Anterior cingulate cortex (tissue), 58 donors: ENCODE results near the gene DOP1B.
"Not testable (repeated sequence)": the region's sequence is repeated elsewhere in the genome, so short reads cannot be mapped to it uniquely, and the experiment has no call there.

Source experiments
- DNase-seq, 58 donors: peaks; one replicate each; lab custom pipeline; 2025; lab: John Stamatoyannopoulos, UW

DOP1B gene, protein sequence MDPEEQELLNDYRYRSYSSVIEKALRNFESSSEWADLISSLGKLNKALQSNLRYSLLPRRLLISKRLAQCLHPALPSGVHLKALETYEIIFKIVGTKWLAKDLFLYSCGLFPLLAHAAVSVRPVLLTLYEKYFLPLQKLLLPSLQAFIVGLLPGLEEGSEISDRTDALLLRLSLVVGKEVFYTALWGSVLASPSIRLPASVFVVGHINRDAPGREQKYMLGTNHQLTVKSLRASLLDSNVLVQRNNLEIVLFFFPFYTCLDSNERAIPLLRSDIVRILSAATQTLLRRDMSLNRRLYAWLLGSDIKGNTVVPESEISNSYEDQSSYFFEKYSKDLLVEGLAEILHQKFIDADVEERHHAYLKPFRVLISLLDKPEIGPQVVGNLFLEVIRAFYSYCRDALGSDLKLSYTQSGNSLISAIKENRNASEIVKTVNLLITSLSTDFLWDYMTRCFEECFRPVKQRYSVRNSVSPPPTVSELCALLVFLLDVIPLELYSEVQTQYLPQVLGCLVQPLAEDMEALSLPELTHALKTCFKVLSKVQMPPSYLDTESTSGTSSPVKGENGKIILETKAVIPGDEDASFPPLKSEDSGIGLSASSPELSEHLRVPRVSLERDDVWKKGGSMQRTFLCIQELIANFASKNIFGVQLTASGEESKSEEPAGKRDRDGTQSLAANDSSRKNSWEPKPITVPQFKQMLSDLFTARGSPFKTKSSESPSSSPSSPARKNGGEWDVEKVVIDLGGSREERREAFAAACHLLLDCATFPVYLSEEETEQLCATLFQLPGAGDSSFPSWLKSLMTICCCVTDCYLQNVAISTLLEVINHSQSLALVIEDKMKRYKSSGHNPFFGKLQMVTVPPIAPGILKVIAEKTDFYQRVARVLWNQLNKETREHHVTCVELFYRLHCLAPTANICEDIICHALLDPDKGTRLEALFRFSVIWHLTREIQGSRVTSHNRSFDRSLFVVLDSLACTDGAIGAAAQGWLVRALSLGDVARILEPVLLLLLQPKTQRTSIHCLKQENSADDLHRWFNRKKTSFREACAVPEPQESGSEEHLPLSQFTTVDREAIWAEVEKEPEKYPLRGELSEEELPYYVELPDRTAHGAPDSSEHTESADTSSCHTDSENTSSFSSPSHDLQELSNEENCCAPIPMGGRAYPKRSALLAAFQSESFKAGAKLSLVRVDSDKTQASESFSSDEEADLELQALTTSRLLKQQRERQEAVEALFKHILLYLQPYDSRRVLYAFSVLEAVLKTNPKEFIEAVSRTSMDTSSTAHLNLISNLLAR (N-terminal part only)

DNA sequence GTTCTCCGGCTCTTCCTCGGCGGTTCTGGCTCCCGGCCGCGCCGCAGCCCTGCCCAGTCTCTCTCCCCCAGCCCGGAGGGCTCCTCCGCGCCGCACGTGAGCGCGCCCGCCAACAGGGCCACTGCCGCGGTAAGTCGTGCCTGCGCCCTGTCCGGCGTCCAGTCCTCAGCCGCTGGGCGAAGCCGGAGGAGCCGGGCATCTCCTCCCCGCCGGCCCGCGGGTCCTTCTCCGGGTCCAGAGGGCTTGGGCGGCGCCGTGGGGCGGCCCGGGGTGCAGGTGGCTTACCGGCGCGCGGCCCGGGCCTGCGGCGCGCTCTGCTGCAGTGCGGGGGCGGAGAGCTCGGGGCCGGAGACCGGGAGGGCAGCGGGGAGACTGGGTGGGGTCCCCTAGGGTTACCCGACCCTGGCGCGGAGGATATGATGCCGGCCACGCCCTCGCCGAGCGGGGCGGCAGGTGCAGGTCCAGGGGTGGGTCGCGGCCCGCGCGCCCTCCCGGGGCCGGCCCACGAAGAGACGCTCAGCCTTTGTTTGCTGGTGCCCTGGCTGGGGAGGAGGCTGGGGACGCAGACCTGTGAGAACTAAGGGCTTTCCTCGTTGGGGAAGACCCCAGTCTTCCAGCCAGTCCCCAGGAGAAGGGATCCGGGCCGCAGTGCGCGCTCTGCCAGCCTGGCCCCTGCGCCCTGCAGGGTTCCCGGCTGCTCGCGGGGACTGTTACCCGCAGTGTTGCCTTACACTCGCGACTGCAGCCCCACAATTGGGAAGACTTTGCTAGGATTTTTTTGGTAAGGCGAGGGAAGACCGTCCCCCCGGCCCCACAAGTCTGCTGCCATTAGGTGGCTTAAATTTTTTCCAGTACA, at the start of gene DOP1B:
Gene DOP1B (plus strand): TSS at position 10 of the 856 bp plus-strand sequence. CDS start 7,910 bp downstream, outside the sequence.
- peak in 6 of 58 donors; percentile 31 to 73 (median 46) for DNase-seq

DNA sequence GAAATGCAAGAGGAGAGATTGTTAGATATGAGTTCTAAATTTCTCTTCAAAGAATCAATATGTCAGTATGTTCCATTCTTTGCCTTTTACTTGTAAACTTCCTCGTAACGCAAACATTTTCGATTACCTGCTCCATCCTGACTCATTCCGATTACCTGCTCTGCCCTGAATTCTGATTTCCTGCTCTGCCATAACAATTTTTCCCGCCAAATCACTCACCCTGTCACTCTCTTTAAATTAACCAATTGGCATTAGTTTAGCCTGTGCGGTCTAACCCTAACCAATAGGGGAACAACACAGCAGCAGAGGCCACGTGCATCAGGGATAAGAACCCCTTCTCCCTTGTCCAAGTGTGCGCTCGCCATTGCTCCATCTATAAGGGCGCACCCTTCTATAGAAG, 46.8 kb upstream of the DOP1B start:
- DNase-seq: no peak

DNA sequence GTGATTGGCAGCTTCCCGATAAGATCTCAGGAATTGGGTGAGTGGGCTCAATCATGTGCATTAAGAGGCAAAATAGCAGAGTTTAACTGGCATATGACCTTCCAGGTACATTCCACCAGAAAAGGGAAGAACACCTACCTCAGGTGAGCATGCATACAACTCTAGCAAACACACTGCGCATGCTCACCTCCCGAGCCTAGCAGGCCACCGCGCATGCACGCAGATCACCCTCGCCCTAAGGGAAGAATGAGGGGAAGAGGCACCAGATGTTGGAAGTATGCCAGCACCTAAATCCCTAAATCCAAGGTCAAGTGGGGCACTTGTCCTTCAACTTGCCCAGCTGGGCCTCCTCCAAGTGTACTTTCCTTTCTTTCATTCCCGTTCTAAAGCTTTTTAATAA, 45.4 kb upstream of the DOP1B start:
- DNase-seq: no peak

DNA sequence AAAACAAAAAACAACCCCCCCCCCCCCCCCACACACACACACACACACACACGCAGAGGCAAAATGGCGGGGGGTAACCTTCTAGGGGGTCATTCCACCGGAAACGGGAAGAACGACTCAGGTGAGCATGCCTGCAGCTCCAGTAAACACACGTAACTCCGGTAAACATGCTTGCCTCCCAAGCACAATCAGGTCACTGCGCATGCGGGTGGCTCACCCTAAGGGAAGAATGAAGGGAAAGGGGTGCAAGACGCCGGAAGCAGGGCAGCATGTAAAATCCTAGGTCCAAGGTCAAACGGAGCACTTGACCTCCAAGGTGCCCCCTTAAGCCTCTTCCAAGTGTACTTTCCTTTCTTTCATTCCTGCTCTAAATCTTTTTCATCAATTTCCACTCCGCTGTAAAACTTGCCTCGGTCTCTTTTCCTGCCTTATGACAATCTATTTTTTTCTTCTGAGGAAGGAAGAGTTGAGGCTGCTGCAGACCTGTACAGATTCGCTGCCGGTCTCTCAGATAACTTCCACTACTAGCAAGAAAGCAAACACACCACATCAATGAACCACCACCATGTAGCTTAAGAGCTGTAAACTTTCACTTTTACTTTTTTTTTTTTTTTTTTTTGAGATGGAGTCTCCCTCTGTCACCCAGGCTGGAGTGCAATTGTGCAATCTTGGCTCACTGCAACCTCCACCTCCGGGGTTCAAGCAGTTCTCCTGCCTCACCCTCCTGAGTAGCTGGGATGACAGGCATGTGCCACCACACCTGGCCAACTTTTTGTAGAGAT, 42.8 kb upstream of the DOP1B start:
- DNase-seq: peak in 1 of 58 donors; percentile 7

DNA sequence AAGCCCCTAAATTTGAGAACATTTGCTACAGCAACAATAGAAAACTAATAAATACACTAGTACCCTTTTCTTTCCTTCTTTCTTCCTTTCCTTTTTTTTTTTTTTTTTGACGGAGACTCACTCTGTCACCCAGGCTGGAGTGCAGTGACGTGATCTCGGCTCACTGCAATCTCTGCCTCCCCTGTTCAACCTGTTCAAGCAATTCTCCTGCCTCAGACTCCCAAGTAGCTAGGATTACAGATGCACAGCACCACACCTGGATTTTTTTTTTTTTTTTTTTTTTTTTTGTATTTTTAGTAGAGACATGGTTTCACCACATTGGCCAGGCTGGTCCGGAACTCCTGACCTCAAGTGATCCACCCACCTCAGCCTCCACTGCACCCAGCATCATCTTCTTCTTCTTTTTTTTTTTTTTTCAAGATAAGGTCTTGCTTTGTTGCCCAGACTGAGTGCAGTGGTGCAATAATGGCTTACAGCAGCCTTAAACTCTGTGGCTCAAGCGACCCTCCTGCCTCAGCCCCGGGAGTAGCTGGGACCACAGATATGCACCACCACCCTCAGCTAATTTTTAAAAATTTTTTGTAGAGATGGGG, 41.4 kb upstream of the DOP1B start:
- DNase-seq: no peak

DNA sequence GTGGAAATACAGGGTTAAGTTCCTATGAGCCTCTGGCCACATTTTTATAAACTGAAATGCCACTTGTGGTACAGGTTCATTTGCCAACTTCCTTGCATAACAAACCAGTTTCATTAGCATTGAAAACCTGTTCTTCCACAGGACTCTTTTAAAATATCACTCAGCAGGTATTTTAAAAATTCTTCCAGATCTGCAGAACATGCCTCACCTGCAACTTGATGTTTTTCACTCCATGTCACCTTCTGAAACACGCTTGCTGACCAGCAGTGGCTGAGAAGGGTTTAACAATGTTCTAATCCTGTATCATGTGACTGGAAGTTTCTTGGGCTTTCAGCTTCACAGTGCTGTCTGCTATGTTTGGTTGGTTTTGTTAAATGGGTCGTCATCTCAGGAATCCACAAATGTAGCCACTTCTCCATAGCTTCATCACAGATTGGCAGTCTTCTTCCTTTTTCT, 39.3 kb upstream of the DOP1B start:
- no peak for DNase-seq

DNA sequence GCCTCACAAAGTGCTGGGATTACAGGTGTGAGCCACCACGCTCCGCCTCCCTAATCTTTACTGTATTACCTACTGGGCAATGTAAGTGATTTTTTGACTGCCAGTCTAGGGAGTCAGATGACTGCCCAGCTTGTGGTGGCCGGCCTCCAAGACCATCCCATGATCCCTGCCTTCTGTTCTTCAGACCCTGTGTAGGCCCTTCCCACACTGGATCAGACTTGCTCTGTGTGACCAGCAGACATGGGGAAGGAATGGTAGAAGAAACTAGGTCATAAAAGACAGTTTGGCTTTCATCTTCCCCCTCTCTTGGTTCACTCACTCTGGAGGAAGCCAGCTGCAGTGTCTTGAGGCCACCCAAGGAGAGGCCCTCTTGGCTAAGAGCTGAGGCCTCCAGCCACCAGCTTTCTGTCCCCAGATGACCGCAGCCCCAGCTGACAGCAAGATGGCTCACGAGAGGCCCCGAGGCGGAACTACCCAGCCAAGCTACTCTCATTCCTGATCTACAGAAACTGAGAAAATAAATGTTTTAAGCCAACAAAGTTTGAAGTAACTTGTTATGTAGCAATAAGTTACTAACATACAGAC, 36.2 kb upstream of the DOP1B start:
- DNase-seq: no peak

DNA sequence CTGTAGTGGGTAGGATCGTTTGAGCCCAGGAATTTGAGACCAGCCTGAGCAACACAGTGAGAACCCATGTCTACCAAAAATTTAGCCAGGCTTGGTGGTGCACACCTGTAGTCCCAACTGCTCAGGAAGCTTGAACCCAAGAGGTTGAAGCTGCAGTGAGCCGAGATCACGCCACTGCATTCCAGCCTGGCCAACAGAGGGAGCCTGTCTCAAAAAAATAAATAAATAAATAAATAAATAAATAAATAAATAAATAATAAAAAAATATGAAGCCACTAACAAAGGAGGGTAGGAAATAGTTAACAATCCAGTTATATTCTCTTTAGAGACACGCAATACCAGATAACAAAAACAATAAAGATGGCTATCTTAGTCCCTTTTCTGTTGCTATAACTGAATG, 33.6 kb upstream of the DOP1B start:
- DNase-seq: no peak

DNA sequence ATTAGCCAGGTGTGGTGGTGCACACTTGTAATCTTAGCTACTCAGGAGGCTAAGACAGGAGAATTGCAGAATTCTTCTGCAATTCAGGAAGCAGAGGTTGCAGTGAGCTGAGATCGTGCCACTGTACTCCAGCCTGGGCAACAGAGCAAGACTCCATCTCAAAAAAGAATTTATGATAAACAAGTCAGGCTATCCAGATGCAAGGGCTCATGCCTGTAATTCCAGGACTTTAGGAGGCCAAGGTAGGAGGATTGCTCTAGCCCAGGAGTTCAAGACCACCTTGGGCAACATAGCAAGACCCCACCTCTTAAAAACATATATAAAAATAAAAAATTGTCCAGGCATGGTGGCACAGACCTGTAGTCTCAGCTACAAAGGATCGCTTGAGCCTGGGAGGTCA, 32.2 kb upstream of the DOP1B start:
- DNase-seq: no peak

DNA sequence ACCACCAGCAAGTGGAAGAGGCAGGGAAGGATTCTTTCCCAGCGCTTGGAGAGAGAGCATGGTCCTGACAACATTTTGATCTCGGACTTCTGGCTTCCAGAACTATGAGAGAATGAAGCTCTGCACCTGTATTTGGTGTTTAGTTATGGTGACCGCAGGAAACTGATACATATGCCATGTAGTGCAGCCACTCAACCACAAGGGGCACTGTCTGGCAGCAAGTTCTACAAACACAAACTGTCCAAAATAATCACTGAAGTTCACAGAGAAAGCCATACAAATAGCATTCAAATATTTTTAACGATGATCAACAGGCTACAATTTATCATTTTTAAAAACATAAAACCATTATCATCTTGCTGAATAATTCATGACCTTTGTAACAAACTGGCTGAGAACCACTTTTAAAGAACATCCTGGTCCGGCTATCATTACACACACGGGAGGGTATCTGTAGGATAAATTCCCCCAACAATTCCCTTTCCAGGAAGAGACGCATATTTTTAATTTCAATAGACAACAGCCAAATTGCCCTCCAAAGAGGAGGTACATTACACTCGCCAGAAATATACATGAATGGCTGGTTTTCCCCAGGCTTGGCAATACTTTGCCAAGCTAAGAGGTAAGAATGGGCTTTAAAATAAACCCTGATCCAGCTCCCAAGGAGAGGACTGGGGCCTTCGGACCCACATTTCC, 31.0 kb upstream of the DOP1B start:
- peak in 25 of 58 donors; percentile 3 to 61 (median 22) for DNase-seq

DNA sequence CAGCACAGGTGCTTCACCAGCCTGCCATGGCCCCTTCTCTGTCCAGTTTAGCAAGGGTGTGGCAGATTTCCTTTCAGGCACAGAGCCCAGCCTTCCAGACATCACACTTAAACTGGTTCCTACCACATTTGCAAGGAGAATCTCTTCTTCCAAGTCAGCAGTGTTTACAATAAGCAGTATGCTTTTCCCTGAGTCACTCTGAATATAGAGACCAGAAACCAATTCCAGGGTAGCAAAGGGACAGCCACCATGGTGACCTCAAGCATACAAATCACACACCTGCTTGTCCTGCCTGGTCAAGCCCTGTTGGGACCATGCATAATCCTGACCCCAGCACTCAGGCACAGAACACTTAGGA, 30.4 kb upstream of the DOP1B start:
- no peak for DNase-seq

DNA sequence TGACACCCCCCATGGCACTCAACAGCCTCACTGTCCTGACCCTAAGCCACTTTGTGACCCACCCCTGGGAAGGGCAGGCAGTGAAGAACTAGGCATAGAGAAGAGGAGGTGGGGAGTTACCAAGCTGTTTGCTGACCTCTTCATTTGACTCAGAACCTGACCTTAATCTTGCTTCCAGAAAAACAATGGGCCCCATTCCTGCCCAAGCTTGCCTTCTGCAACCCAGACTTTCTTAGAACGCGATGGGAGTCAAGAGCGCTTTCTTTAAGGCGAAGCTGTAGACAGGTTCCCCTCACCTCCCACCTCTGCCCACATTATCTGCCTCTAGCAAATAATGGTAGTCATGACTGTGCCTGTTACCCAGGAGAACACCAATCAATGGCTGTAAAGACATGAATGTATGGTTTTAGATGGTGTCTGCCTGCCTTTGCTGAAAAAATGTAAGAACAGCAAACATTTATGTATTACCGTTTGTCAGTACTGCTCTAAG, 30.0 kb upstream of the DOP1B start:
- DNase-seq: no peak

DNA sequence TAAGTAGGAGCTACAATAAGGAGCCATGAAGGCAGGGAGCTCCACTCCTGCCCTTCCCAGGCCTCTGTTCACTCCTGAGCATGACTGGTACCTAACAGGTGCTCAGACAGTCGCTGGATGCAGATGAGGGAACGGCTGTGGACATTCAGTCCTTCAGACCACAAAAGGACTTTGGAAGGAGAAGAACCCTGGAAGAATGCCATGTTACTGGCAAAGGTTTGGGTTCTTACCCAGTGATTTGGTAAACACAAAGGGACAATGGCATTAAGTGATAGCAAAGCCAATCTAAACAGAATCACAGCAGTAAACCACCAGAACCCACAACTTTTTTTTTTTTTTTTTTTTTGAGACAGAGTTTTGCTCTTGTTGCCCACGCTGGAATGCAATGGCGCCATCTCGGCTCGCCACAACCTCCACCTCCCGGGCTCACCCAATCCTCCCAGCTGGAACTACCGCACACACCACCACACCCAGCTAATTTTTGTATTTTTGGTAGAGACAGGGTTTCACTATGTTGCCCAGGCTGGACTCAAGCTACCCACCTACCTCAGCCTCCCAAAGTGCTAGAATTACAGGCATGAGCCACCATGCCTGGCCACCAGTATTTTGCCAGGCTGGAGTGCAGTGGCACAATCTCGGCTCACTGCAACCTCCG, 29.2 kb upstream of the DOP1B start:
- DNase-seq: no peak

DNA sequence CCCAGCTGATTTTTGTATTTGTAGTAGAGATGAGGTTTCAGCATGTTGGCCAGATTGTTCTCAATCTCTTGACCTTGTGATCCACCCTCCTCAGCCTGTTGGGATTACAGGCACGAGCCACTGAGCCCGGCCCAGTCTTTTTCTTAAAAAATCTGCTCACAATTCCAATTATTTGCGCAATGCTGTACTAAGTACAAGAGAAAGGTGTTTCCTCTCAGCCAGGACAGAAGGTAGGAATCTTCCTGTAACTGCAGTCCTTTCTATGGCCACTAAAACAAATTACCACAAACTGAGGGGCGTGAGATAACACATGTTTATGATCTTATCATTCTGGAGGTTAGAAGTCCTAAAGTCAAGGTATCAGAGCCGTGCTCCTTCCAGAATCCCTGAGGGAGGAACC, 28.6 kb upstream of the DOP1B start:
- no peak for DNase-seq

DNA sequence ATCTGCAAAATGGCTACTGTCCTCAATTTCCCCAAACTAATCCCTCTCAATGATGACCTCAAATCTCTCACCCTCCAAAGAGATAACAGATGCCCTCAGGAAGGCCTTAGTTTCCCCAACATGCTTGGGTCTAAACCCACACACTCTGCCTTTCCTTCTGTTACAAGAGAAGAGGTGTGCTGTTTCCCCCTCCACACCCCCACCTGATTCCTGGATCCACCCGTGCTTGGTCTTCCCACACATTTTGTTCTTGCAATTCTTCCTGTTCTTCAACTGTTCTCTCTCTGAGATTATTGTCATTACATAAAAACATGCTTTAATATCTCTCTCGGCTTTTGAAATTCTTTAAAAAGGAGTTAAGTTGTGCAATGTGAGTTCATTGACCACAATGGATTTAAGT, 27.4 kb upstream of the DOP1B start:
- DNase-seq: no peak

DNA sequence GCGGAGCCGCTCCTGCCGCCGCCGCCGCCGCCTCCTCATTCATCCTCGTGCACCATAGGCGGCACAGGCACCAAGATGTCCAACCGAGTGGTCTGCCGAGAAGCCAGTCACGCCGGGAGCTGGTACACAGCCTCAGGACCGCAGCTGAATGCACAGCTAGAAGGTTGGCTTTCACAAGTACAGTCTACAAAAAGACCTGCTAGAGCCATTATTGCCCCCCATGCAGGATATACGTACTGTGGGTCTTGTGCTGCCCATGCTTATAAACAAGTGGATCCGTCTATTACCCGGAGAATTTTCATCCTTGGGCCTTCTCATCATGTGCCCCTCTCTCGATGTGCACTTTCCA, 26.2 kb upstream of the DOP1B start:
- not testable (repeated sequence) for DNase-seq

DNA sequence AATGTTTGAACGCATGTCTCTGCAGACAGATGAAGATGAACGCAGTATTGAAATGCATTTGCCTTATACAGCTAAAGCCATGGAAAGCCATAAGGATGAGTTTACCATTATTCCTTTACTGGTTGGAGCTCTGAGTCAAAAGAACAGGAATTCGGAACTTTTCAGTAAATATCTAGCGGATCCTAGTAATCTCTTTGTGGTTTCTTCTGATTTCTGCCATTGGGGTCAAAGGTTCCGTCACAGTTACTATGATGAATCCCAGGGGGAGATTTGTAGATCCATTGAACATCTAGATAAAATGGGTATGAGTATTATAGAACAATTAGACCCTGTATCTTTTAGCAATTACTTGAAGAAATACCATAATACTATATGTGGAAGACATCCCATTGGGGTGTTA, 25.8 kb upstream of the DOP1B start:
- DNase-seq: not testable (repeated sequence)
